GM12873 (cell line): ENCODE data around the gene C1QTNF3.

Experiments used
- CTCF ChIP-seq: IDR thresholded peaks from 2 replicates; pipeline ENCODE4 v1.5.1; 2012; ENCODE audit warnings: low read depth, mild to moderate bottlenecking, moderate library complexity, low read length, control low read depth; ENCODE audit not compliant: insufficient read depth; ENCODE audit errors: missing control alignments

C1QTNF3 gene

GRCh38 chr5:34016750-34017149 is 26.3 kb downstream of the C1QTNF3 start:
- TF ChIP-seq CTCF, result no peak

GRCh38 chr5:34016222-34016621 is 26.8 kb downstream of the C1QTNF3 start:
- no peak for TF ChIP-seq CTCF

- TF ChIP-seq CTCF, result no peak
Observed at GRCh38 chr5:34015120-34015822, 27.7 kb downstream of the C1QTNF3 start.

- no peak for TF ChIP-seq CTCF
Observed at GRCh38 chr5:34014626-34015025, 28.4 kb downstream of the C1QTNF3 start.

GRCh38 chr5:34013547-34013946 is 29.5 kb downstream of the C1QTNF3 start:
- TF ChIP-seq CTCF, result no peak

GRCh38 chr5:34012791-34013190 is 30.2 kb downstream of the C1QTNF3 start:
- no peak for TF ChIP-seq CTCF

- no peak for TF ChIP-seq CTCF
Observed at GRCh38 chr5:34011536-34011935, 31.5 kb downstream of the C1QTNF3 start.
